HepG2 (cell line): ENCODE measurements around the gene NEURL3. TPM values are rescaled to one million over a fixed set of nuclear protein-coding genes. Genes with fewer than 3 reads are reported as not detected.
A peak's percentile ranks its signal among the peaks of the same experiment; 100 is the strongest.

Source experiments
- ATF6 ChIP-seq: sonication (generic); formaldehyde crosslinking; conservative IDR thresholded peaks from 2 replicates; pipeline ENCODE4 v1.4.0; 2020; ENCODE audit warnings: missing genetic modification reagents
- CREBL2 ChIP-seq: sonication (generic); formaldehyde crosslinking; IDR thresholded peaks from 2 replicates; pipeline ENCODE4 v1.8.1; 2023; ENCODE audit warnings: missing genetic modification reagents, mild to moderate bottlenecking, borderline replicate concordance
- HNRNPL ChIP-seq: fragments of 200-400 bp; formaldehyde crosslinking; IDR thresholded peaks from 2 replicates; pipeline ENCODE4 v1.6.1; 2017; ENCODE audit warnings: mild to moderate bottlenecking, low read depth, low read length
- KDM2A ChIP-seq: sonication (generic); formaldehyde crosslinking; IDR thresholded peaks from 2 replicates; pipeline ENCODE4 v1.4.0; 2020; ENCODE audit warnings: low read depth, missing genetic modification reagents, borderline replicate concordance
- KLF15 ChIP-seq: sonication (generic); formaldehyde crosslinking; IDR thresholded peaks from 2 replicates; pipeline ENCODE4 v1.8.1; 2023; ENCODE audit warnings: borderline replicate concordance, mild to moderate bottlenecking, inconsistent platforms, missing genetic modification reagents, mixed read lengths
- MAF1 ChIP-seq: sonication (generic); formaldehyde crosslinking; IDR thresholded peaks from 2 replicates; pipeline ENCODE4 v1.5.0; 2020; ENCODE audit warnings: missing genetic modification reagents, borderline replicate concordance
- MTA1 ChIP-seq: sonication (generic); formaldehyde crosslinking; IDR thresholded peaks from 2 replicates; pipeline ENCODE4 v1.4.0; 2020; ENCODE audit warnings: missing genetic modification reagents, mild to moderate bottlenecking, borderline replicate concordance
- NFKBIZ ChIP-seq: IDR thresholded peaks from 2 replicates; pipeline ENCODE4 v1.6.1; 2018; ENCODE audit warnings: missing genetic modification reagents, missing compliant biosample characterization
- NR2F6 ChIP-seq, 2 experiments: IDR thresholded peaks; 2 replicates each; pipeline ENCODE4 v1.6.1; 2016; ENCODE audit warnings: antibody characterized with exemption in 1 of 2, mild to moderate bottlenecking in 1 of 2
- PLSCR1 ChIP-seq: sonication (generic); formaldehyde crosslinking; IDR thresholded peaks from 2 replicates; pipeline ENCODE4 v1.5.0; 2020; ENCODE audit warnings: missing genetic modification reagents, mild to moderate bottlenecking, borderline replicate concordance
- REXO4 ChIP-seq: sonication (generic); formaldehyde crosslinking; IDR thresholded peaks from 2 replicates; pipeline ENCODE4 v1.8.0; 2022; ENCODE audit warnings: missing genetic modification reagents, mild to moderate bottlenecking, borderline replicate concordance
- SMAD3 ChIP-seq: sonication (generic); formaldehyde crosslinking; IDR thresholded peaks from 2 replicates; pipeline ENCODE4 v1.4.0; 2020; ENCODE audit warnings: missing genetic modification reagents
- SRF ChIP-seq: IDR thresholded peaks from 2 replicates; pipeline ENCODE4 v1.6.1; 2011; ENCODE audit warnings: mild to moderate bottlenecking, low read depth, low read length, moderate library complexity
- TBL1XR1 ChIP-seq: fragments of 150-350 bp; IDR thresholded peaks from 2 replicates; pipeline ENCODE4 v1.6.1; 2014; ENCODE audit warnings: borderline replicate concordance, low read length; ENCODE audit not compliant: partially characterized antibody
- TFDP2 ChIP-seq: sonication (generic); formaldehyde crosslinking; IDR thresholded peaks from 2 replicates; pipeline ENCODE4 v1.4.0; 2020; ENCODE audit warnings: missing genetic modification reagents
- ZBTB20 ChIP-seq: sonication (generic); formaldehyde crosslinking; IDR thresholded peaks from 2 replicates; pipeline ENCODE4 v1.8.1; 2023; ENCODE audit warnings: missing genetic modification reagents, low read depth, mild to moderate bottlenecking, borderline replicate concordance
- ZBTB25 ChIP-seq: IDR thresholded peaks from 2 replicates; pipeline ENCODE4 v1.6.1; 2018; ENCODE audit warnings: missing genetic modification reagents
- ZMAT3 ChIP-seq: sonication (generic); formaldehyde crosslinking; conservative IDR thresholded peaks from 2 replicates; pipeline ENCODE4 v1.7.0; 2021; ENCODE audit warnings: missing genetic modification reagents
- ZNF556 ChIP-seq: sonication (generic); formaldehyde crosslinking; IDR thresholded peaks from 2 replicates; pipeline ENCODE4 v1.4.0; 2020; ENCODE audit warnings: mild to moderate bottlenecking, missing genetic modification reagents, borderline replicate concordance
- ZNF562 ChIP-seq: sonication (generic); formaldehyde crosslinking; IDR thresholded peaks from 2 replicates; pipeline ENCODE4 v1.8.0; 2022; ENCODE audit warnings: missing genetic modification reagents, borderline replicate concordance
- ZSCAN31 ChIP-seq: sonication (generic); formaldehyde crosslinking; IDR thresholded peaks from 2 replicates; pipeline ENCODE4 v1.5.0; 2020; ENCODE audit warnings: low read depth, mild to moderate bottlenecking, missing genetic modification reagents
- polyA plus RNA-seq, 8 experiments: library from polyadenylated mRNA; depleted of rRNA in 3 of 8; stranded (reverse) in 7 of 8; unstranded in 1 of 8; fragments of >200 nt; fragmentation: Illumina TruSeq in 4 of 8; extraction: Trizol in 4 of 8; gene quantifications; 2 replicates each; pipeline versions ENCODE4 v1.2.1 to v1.2.3, GENCODE V29; 2011 to 2016; ENCODE audit warnings: low read depth in 4 of 8, missing spikeins in 1 of 8, mixed read lengths in 1 of 8; ENCODE audit not compliant: insufficient read depth in 1 of 8
- total RNA-seq, 5 experiments: library from RNA; depleted of rRNA; stranded (reverse); fragments of >200 nt; fragmentation: Illumina TruSeq; extraction: Trizol; gene quantifications; 2 replicates each; pipeline ENCODE4 v1.2.3, GENCODE V29; 2016; ENCODE audit warnings: low read depth in 1 of 5
- TF ChIP-seq, protein P1 (sequence below): sonication (generic); formaldehyde crosslinking; conservative IDR thresholded peaks from 2 replicates; pipeline ENCODE4 v1.5.0; 2020; ENCODE audit warnings: missing genetic modification reagents

NEURL3 gene
- total and polyA plus RNA-seq, 2 of the 13 experiments (the other 11 are each of a cell fraction or from before 2014, with no cell fraction given), result 0.16 to 1.2 TPM

DNA sequence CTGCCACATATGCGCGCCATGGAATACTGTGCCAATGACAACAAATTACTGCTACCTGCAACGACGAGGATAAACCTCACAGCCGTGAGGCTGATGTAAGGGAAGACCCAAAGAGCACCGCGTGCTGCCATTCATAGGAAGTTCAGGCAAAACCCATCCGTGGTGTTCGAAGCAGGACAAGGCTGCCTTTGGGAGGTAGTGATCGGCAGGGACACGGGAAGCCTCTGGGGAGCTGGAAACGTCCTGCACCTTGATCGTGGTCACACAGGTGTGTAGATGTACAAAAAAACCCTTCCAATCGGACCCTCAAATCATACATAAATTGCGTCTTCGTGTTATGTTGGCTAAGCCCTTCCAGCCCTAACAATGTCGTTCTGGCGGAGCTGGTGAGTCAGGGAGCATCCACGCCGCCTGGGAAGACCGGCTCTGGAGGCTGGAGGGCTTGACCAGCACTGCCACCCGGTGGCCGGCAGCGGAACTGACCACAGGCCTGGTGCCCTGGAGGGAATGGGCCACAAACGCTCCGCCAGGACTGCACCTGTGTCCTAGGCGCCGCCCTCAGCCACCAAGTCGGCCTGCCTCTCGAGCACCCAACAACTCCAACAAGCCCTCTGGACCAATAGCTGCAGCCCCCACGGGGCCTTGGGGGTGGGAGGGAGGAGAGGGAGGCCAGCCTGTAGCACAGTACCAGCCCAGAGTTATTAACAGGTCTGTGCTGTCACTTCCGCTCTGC lies 4.1 kb upstream of the NEURL3 start (continued):
- TF ChIP-seq NFKBIZ (CRISPR knock-in tag) (no peak; the same call in 1 of the 2 replicates), ZMAT3 (no peak; the same call in 1 of the 2 replicates), SRF (no peak), KLF15 (CRISPR knock-in tag) (0 out of 2 replicates have a peak, but pooled peaks have one; percentile 52), ZNF556 (CRISPR knock-in tag) (peak; percentile 68), ZBTB20 (no peak), SMAD3 (peak; percentile 63; the same call in 1 of the 2 replicates), REXO4 (CRISPR knock-in tag) (no peak), NR2F6 (IDR thresholded peaks at IDR 0.05) (no peak), NR2F6 (CRISPR knock-in tag; IDR thresholded peaks at IDR 0.05) (no peak), MTA1 (CRISPR knock-in tag) (peak; percentile 60; the same call in 1 of the 2 replicates), CREBL2 (CRISPR knock-in tag) (no peak), HNRNPL (0 out of 2 replicates have a peak, but pooled peaks have one; percentile 45), ATF6 (CRISPR knock-in tag) (no peak), ZBTB25 (CRISPR knock-in tag) (no peak), ZSCAN31 (CRISPR knock-in tag) (peak; percentile 39; the same call in 1 of the 2 replicates), ZNF562 (CRISPR knock-in tag) (no peak), MAF1 (peak; percentile 64), KDM2A (peak; percentile 91), TFDP2 (CRISPR knock-in tag) (peak; percentile 58), PLSCR1 (CRISPR knock-in tag) (no peak), TBL1XR1 (no peak)
- TF ChIP-seq, protein P1, sequence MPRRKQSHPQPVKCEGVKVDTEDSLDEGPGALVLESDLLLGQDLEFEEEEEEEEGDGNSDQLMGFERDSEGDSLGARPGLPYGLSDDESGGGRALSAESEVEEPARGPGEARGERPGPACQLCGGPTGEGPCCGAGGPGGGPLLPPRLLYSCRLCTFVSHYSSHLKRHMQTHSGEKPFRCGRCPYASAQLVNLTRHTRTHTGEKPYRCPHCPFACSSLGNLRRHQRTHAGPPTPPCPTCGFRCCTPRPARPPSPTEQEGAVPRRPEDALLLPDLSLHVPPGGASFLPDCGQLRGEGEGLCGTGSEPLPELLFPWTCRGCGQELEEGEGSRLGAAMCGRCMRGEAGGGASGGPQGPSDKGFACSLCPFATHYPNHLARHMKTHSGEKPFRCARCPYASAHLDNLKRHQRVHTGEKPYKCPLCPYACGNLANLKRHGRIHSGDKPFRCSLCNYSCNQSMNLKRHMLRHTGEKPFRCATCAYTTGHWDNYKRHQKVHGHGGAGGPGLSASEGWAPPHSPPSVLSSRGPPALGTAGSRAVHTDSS (CRISPR knock-in tag), result 0 out of 2 replicates have a peak, but pooled peaks have one; percentile 45
